Activated B cell treated with CpG ODN at 0.5 μM for 24 hours (primary cell): ENCODE results near the gene CRHR1. TPM values are rescaled to one million over a fixed set of nuclear protein-coding genes. Genes with fewer than 3 reads are reported as not detected.
"Not testable (repeated sequence)": the region's sequence is repeated elsewhere in the genome, so short reads cannot be mapped to it uniquely, and the experiment has no call there.

Experiments
- ATAC-seq: fragments of 200-7000 bp; cut with Tn5 transposase; one replicate; pipeline ENCODE4 v1.10.0; 2021; ENCODE audit warnings: low read depth, mild to moderate bottlenecking, moderate library complexity
- CTCF ChIA-PET: fragments of 350-600 bp; sonication (Branson Sonifier 250); formaldehyde crosslinking; loops from one replicate; lab custom pipeline; 2021; ENCODE audit warnings: antibody characterized with exemption; lab: Charles Lee
- POLR2A ChIA-PET: fragments of 350-600 bp; sonication (Branson Sonifier 250); formaldehyde crosslinking; loops from one replicate; lab custom pipeline; 2021; ENCODE audit warnings: antibody characterized with exemption; lab: Charles Lee
- DNase-seq: peaks from one replicate; pipeline ENCODE4 v3.0.0; 2022
- H3K27ac Mint-ChIP-seq: one replicate; pipeline ENCODE4 v1.8.0; 2020; ENCODE audit warnings: mixed read lengths
- H3K27me3 Mint-ChIP-seq: one replicate; pipeline ENCODE4 v1.8.0; 2021; ENCODE audit warnings: mixed read lengths
- H3K36me3 Mint-ChIP-seq: one replicate; pipeline ENCODE4 v1.8.0; 2021; ENCODE audit warnings: low read depth, mixed read lengths
- H3K4me1 Mint-ChIP-seq: one replicate; pipeline ENCODE4 v1.8.0; 2021; ENCODE audit warnings: mixed read lengths
- H3K4me3 Mint-ChIP-seq: one replicate; pipeline ENCODE4 v1.8.0; 2020; ENCODE audit warnings: mild to moderate bottlenecking, mixed read lengths
- H3K9me3 Mint-ChIP-seq: one replicate; pipeline ENCODE4 v1.8.0; 2020; ENCODE audit warnings: mixed read lengths
- CTCF ChIP-seq: fragments of 200-600 bp; IDR thresholded peaks from one replicate; pipeline ENCODE4 v1.8.0; 2022; ENCODE audit warnings: antibody characterized with exemption, mild to moderate bottlenecking
- intact Hi-C: fragments of 100-400 bp; cut with micrococcal nuclease; formaldehyde crosslinking; loops from one replicate; pipeline ENCODE4 v1.15.1; 2024
- total RNA-seq: library from RNA; stranded (reverse); gene quantifications from 2 replicates; pipeline ENCODE4 v1.2.3, GENCODE V29; 2022

Gene CRHR1
- total RNA-seq, 1 donor from 2014 or later: not detected

GRCh38 chr17:45861165-45861564, 77.0 kb downstream of the CRHR1 start:
- CTCF ChIA-PET: no interaction called here
- POLR2A ChIA-PET: no interaction called here
- Mint-ChIP-seq H3K27me3 (peaks cover 45% of the 10 kb centered on the region), H3K9me3 (peaks cover 3% of the 10 kb centered on the region), H3K4me3 (no peak overlapping the region), H3K4me1 (no peaks in the 10 kb centered on the region), H3K36me3 (no peaks in the 10 kb centered on the region), H3K27ac (no peak overlapping the region)
- ATAC-seq (no peak), DNase-seq (no peak)
- intact Hi-C loops: no loop called here
- TF ChIP-seq CTCF: no peak

GRCh38 chr17:45862127-45862526, 78.0 kb downstream of the CRHR1 start:
- H3K9me3 Mint-ChIP-seq, H3K4me1 Mint-ChIP-seq, POLR2A ChIA-PET, H3K4me3 Mint-ChIP-seq, ATAC-seq, H3K36me3 Mint-ChIP-seq, H3K27ac Mint-ChIP-seq, intact Hi-C loops, DNase-seq: not testable (repeated sequence)
- peaks cover 49% of the 10 kb centered on the region for H3K27me3 Mint-ChIP-seq
- CTCF ChIA-PET: interaction anchor here (0.9 kb wide), 1 partner anchor 10 kb away, joined by 3 read pairs; no protein-coding TSS in a partner anchor

- TF ChIP-seq CTCF: no peak
- no peaks in the 10 kb centered on the region for H3K36me3 Mint-ChIP-seq
- DNase-seq (no peak), ATAC-seq (no peak)
- H3K9me3 Mint-ChIP-seq: peaks cover 3% of the 10 kb centered on the region
- POLR2A ChIA-PET: no interaction called here
- CTCF ChIA-PET: interaction anchor here (0.9 kb wide), 1 partner anchor 12 kb away, joined by 4 read pairs; no protein-coding TSS in a partner anchor
- H3K4me3 Mint-ChIP-seq: no peak overlapping the region
- peaks cover 43% of the 10 kb centered on the region for H3K27me3 Mint-ChIP-seq
- intact Hi-C loops: no loop called here
- no peaks in the 10 kb centered on the region for H3K4me1 Mint-ChIP-seq
- no peak overlapping the region for H3K27ac Mint-ChIP-seq
Measured at GRCh38 chr17:45863857-45864654, 79.9 kb downstream of the CRHR1 start.

GRCh38 chr17:45867171-45867570, 83.1 kb downstream of the CRHR1 start:
- no peaks in the 10 kb centered on the region for H3K36me3 Mint-ChIP-seq
- DNase-seq (no peak), ATAC-seq (no peak)
- H3K4me1 Mint-ChIP-seq: no peaks in the 10 kb centered on the region
- intact Hi-C loops: no loop called here
- CTCF ChIA-PET: no interaction called here
- POLR2A ChIA-PET: no interaction called here
- TF ChIP-seq CTCF: no peak
- peaks cover 2% of the 10 kb centered on the region for H3K9me3 Mint-ChIP-seq
- H3K27me3 Mint-ChIP-seq: peaks cover 47% of the 10 kb centered on the region
- H3K27ac Mint-ChIP-seq: no peak overlapping the region
- no peak overlapping the region for H3K4me3 Mint-ChIP-seq

- ChIA-PET POLR2A (no interaction called here), CTCF (interaction anchor here (0.6 kb wide), 1 partner anchor 11 kb away, joined by 3 read pairs; no protein-coding TSS in a partner anchor)
- Mint-ChIP-seq H3K4me3 (no peak overlapping the region), H3K27me3 (peaks cover 43% of the 10 kb centered on the region), H3K27ac (no peak overlapping the region), H3K36me3 (no peaks in the 10 kb centered on the region), H3K9me3 (no peaks in the 10 kb centered on the region), H3K4me1 (no peaks in the 10 kb centered on the region)
- TF ChIP-seq CTCF: no peak
- intact Hi-C loops: no loop called here
- no peak for ATAC-seq
- no peak for DNase-seq
Measured at GRCh38 chr17:45867702-45868101, 83.6 kb downstream of the CRHR1 start.
